Measurements from ENCODE around the gene MPP1. TPM values are rescaled to one million over a fixed set of nuclear protein-coding genes. Genes with fewer than 3 reads are reported as not detected.
A peak's percentile ranks its signal among the peaks of the same experiment; 100 is the strongest.

Gene MPP1
- 409 and 526 TPM in 2 replicates for total RNA-seq (2011; cell fraction: chromatin; rRNA removed; ENCODE audit: low replicate concordance)
- 213 and 246 TPM in 2 replicates for total RNA-seq (2011; cell fraction: nucleolus; rRNA removed)
- total RNA-seq (2011; cell fraction: nucleoplasm; rRNA removed) = 345 and 458 TPM in 2 replicates
- total RNA-seq (2014; rRNA removed) = 276 and 289 TPM in 2 replicates
- total RNA-seq (2014; rRNA removed; fragmentation: Illumina TruSeq; extraction: Trizol) = 267 and 280 TPM in 2 replicates
- 220 and 227 TPM in 2 replicates for total RNA-seq (2015; rRNA removed; fragmentation: Illumina TruSeq; extraction: Trizol)
- total RNA-seq (2021) = 290 and 305 TPM in 2 replicates
- polyA plus RNA-seq (2011; rRNA removed) = 354 and 391 TPM in 2 replicates
- 231 and 288 TPM in 2 replicates for polyA plus RNA-seq (2011; cell fraction: cytosol; rRNA removed)
- 756 and 889 TPM in 2 replicates for polyA plus RNA-seq (2011; cell fraction: nucleus; rRNA removed)
- polyA plus RNA-seq (2012) = 313 and 332 TPM in 2 replicates
- 339 and 395 TPM in 2 replicates for polyA plus RNA-seq (2014; fragmentation: Illumina TruSeq; extraction: Trizol)
- polyA plus RNA-seq (2014; fragmentation: Nextera tagmentation; extraction: Ambion mirVana) = 100 to 1,000 TPM; 271 to 305 TPM
- polyA plus RNA-seq (2014; rRNA removed) = 283 and 336 TPM in 2 replicates
- 344 and 367 TPM in 2 replicates for polyA minus RNA-seq (2011; rRNA and poly(A)+ RNA removed)
- 226 and 236 TPM in 2 replicates for polyA minus RNA-seq (2011; cell fraction: cytosol; rRNA and poly(A)+ RNA removed)
- polyA minus RNA-seq (2011; cell fraction: nucleus; rRNA and poly(A)+ RNA removed) = 190 and 313 TPM in 2 replicates
- Bru-seq, nascent RNA = percentile 97 among the genes with signal in this experiment
- percentile 96 among the genes with signal in this experiment for BruChase-seq, experiment 1, labeled RNA remaining after a 2-hour chase
- percentile 97 among the genes with signal in this experiment for BruChase-seq, experiment 2, labeled RNA remaining after a 6-hour chase
- long read RNA-seq, experiment 1, transcript MPP1-202 (12 exons, 2,042 nt) = major isoform, 528 of 696 reads
- long read RNA-seq, experiment 1, transcript MPP1-216 (3 exons, 2,378 nt) = minor isoform, 5 of 696 reads
- long read RNA-seq, experiment 1, partial matches to known transcripts = 57 of 696 reads
- long read RNA-seq, experiment 1, other reads (novel, unspliced or antisense) = 100 of 696 reads
- long read RNA-seq, experiment 2, transcript MPP1-216 (3 exons, 2,378 nt) = minor isoform, 20 of 486 reads
- long read RNA-seq, experiment 2, transcript MPP1-202 (12 exons, 2,042 nt) = major isoform, 332 of 486 reads
- long read RNA-seq, experiment 2, partial matches to known transcripts = 56 of 486 reads
- long read RNA-seq, experiment 2, other reads (novel, unspliced or antisense) = 72 of 486 reads
- long read RNA-seq, experiment 3, transcript MPP1-202 (12 exons, 2,042 nt) = major isoform, 415 of 521 reads
- long read RNA-seq, experiment 3, partial matches to known transcripts = 39 of 521 reads
- long read RNA-seq, experiment 3, other reads (novel, unspliced or antisense) = 54 of 521 reads

DNA sequence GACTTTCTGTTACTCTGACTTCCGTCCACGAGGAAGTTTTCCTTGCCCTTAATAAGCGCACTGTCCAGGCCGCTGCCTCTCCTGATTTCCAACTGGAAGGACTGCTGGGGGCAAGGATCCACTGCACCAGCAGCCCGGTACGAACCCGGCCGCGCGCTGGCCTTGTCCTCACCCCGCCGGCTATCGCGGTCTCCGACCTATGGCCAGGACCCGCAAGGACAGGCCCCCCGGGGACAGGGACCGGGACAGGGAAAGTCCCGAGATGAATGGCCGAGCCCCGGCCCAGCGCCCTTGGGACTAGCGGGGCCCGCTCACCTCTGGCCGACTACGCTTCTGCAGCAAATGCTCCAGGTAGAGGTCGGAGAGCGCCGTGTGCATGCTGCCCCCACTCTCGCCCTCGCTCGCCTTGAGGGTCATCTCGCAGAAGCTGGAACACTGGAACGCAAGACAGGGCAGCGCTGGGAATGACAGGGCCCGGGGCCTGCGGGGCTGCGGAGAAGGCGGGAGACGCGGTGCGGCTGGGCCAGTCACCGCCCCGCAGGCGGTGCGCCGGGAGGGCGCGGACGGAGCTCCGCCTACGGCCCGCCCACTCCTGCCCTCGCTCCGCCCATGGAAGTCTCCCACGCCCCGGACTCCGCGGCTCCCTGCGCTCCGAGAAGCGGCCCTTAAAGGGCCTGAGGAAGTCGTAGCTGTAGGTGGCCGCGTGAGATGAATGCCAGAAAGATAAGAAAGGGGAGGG is at the start of gene MPP1:
MPP1 (minus strand) TSS at position 529 of the 739 bp plus-strand sequence; CDS start at position 417, 112 bp downstream.
- CTCF ChIA-PET (ENCODE audit: low intra/inter-chr PET ratio) = no interaction called here
- in situ Hi-C loops (cut with MboI) = no loop called here
- TF ChIP-seq GABPA (tag; conservative IDR thresholded peaks at IDR 0.05; ENCODE audit: low read depth) (0 out of 2 replicates have a peak, but pooled peaks have one; percentile 14), SMAD4 (CRISPR knock-in tag; conservative IDR thresholded peaks at IDR 0.05) (peak; percentile 57; the same call in 1 of the 2 replicates), NFYB (IDR thresholded peaks at IDR 0.05; ENCODE audit: extremely low read depth, insufficient read length) (peak; percentile 55)
- TF ChIP-seq, protein P1, sequence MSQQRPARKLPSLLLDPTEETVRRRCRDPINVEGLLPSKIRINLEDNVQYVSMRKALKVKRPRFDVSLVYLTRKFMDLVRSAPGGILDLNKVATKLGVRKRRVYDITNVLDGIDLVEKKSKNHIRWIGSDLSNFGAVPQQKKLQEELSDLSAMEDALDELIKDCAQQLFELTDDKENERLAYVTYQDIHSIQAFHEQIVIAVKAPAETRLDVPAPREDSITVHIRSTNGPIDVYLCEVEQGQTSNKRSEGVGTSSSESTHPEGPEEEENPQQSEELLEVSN (IDR thresholded peaks at IDR 0.05; ENCODE audit: borderline replicate concordance in 1 of 2, extremely low read depth in 1 of 2, insufficient read depth in 1 of 2, insufficient read length in 1 of 2, low read depth in 1 of 2, low read length in 1 of 2, poor library complexity in 1 of 2, severe bottlenecking in 1 of 2) = peak; percentile 74 to 80

More for the DNA sequence above, at the start of gene MPP1:
- peaks cover 4 to 14% of the 10 kb centered on the region in 2 experiments for H3K4me1 ChIP-seq (replicated peaks in 1 of 2; ENCODE audit: control insufficient read depth in 2 of 2, insufficient read depth in 2 of 2, low read length in 2 of 2)
- POLR2A ChIA-PET = interaction anchor here (0.5 to 2.7 kb wide), 7 partner anchors 9 to 73 kb away, joined by 3 to 23 read pairs (median 4); no protein-coding TSS in a partner anchor
- 0 out of 2 replicates have a peak, but pooled peaks cover 12% of the 10 kb centered on the region for H4K20me1 ChIP-seq (replicated peaks; ENCODE audit: control insufficient read depth, insufficient read depth, low read length)
- peak within 1 kb of the TSS; percentile 89 for H3K4me3 ChIP-seq
- BruUV-seq (replicated peaks) = no TSS peak
- peaks cover 34% of the 10 kb centered on the region for H3K36me3 ChIP-seq (ENCODE audit: control insufficient read depth, insufficient read depth, low read length)
- H3K9ac ChIP-seq (ENCODE audit: insufficient read depth in 1 of 2, low read depth in 2 of 2, low read length in 2 of 2) = peak within 1 kb of the TSS; percentile 91 to 96
- FAIRE-seq (peak; percentile 77), DNase-seq (ENCODE audit: extremely low read depth in 1 of 4, low spot score in 3 of 4) (peak; percentile 87 to 92 (median 88)), ATAC-seq (peak; percentile 88)
- H3K9me1 ChIP-seq (ENCODE audit: control insufficient read depth, insufficient read depth, low read length) = no peaks in the 10 kb centered on the region
- no peaks in the 10 kb centered on the region for H3K27me3 ChIP-seq (ENCODE audit: control insufficient read depth in 2 of 2, insufficient read depth in 2 of 2, low read length in 2 of 2)
- intact Hi-C loops (cut with micrococcal nuclease) = loop anchor here (2.0 kb wide), 1 partner anchor 36 kb away; no protein-coding TSS in a partner anchor
- H3K9me3 ChIP-seq (replicated peaks; ENCODE audit: control insufficient read depth, insufficient read depth, low read depth, low read length) = 0 out of 2 replicates have a peak, but pooled peaks cover 6% of the 10 kb centered on the region
- peak within 1 kb of the TSS; percentile 43 for H2AFZ ChIP-seq (ENCODE audit: low read depth, low read length)
- peak within 1 kb of the TSS; percentile 94 for H3K4me2 ChIP-seq (ENCODE audit: insufficient read depth, low read length)
- peaks cover 59% of the 10 kb centered on the region for H3K79me2 ChIP-seq (ENCODE audit: control insufficient read depth, insufficient read depth, low read length)
- WGBS (ENCODE audit: insufficient coverage, low coverage, missing lambda C conversion rate) = under 1% methylated on average over 30 of the region's 65 CpGs
- H3K27ac ChIP-seq (ENCODE audit: extremely low read depth, low read depth, low read length) = peak within 1 kb of the TSS; percentile 100
